GM23338 (cell line): ENCODE results near the gene RIMS1.

ENCODE experiments used
- CREB1 ChIP-seq: fragments of 250-450 bp; sonication (Bioruptor Pico); IDR thresholded peaks from 2 replicates; pipeline ENCODE4 v1.5.0; 2020; ENCODE audit warnings: low read depth, mild to moderate bottlenecking, moderate library complexity
- CTCF ChIP-seq, 2 experiments: fragments of 200-600 bp in 1 of 2; sonication (generic) in 1 of 2; conservative IDR thresholded peaks; 2 replicates each; pipeline versions ENCODE4 v1.5.1 to v1.6.1; 2016 to 2017; ENCODE audit warnings: antibody characterized with exemption in 2 of 2, low read depth in 2 of 2, mild to moderate bottlenecking in 2 of 2, moderate library complexity in 1 of 2
- ETS1 ChIP-seq: IDR thresholded peaks from 2 replicates; pipeline ENCODE4 v1.6.1; 2016; ENCODE audit warnings: antibody characterized with exemption
- EZH2 ChIP-seq: fragments of 200-600 bp; sonication (generic); IDR thresholded peaks from one replicate; pipeline ENCODE4 v1.8.0; 2017; ENCODE audit warnings: antibody characterized with exemption, mild to moderate bottlenecking, low read depth; ENCODE audit not compliant: unreplicated experiment
- EZH2phosphoT487 ChIP-seq: fragments of 200-600 bp; sonication (generic); IDR thresholded peaks from one replicate; pipeline ENCODE4 v1.8.1; 2018; ENCODE audit warnings: antibody characterized with exemption; ENCODE audit not compliant: unreplicated experiment
- JUNB ChIP-seq: IDR thresholded peaks from one replicate; pipeline ENCODE4 v1.6.1; 2016; ENCODE audit warnings: antibody characterized with exemption; ENCODE audit not compliant: unreplicated experiment
- POLR2AphosphoS5 ChIP-seq: IDR thresholded peaks from 2 replicates; pipeline ENCODE4 v1.6.1; 2016; ENCODE audit warnings: antibody characterized with exemption, low read depth
- REST ChIP-seq: IDR thresholded peaks from one replicate; pipeline ENCODE4 v1.6.1; 2018; ENCODE audit warnings: antibody characterized with exemption; ENCODE audit not compliant: unreplicated experiment
- ZNF114 ChIP-seq: fragments of 250-450 bp; sonication (Bioruptor Pico); IDR thresholded peaks from 2 replicates; pipeline ENCODE4 v1.5.0; 2020; ENCODE audit warnings: mild to moderate bottlenecking, moderate library complexity
- TF ChIP-seq, protein P1 (sequence below): fragments of 250-450 bp; sonication (Bioruptor Pico); IDR thresholded peaks from 2 replicates; pipeline ENCODE4 v1.5.0; 2020; ENCODE audit warnings: mild to moderate bottlenecking, moderate library complexity

DNA sequence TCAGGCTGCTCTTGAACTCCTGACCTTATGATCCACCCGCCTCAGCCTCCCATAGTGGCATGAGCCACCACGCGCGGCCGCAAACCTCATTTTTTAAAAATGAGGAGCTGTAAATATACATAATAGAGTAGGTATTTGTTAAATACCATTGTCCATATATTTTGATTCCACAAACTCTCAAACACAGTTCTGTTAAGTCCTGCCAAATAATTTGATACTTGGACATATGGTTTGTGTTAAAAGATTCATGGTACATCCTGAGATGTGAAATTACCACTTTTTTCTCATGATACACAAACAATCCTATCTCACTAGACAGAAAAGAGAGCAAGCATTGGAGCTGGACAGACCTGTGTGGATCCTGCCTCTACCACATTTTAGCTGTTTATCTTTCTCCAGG, 401.5 kb downstream of the RIMS1 start:
- no peak for TF ChIP-seq CTCF (conservative IDR thresholded peaks at IDR 0.05; ENCODE audit: low read depth in 2 of 2)
- TF ChIP-seq POLR2AphosphoS5, result no peak
- TF ChIP-seq JUNB, result no peak
- no peak for TF ChIP-seq CREB1 (CRISPR knock-in tag)
- TF ChIP-seq EZH2phosphoT487, result no peak
- no peak for TF ChIP-seq ETS1
- TF ChIP-seq ZNF114 (CRISPR knock-in tag), result no peak
- TF ChIP-seq EZH2, result no peak
- TF ChIP-seq, protein P1, sequence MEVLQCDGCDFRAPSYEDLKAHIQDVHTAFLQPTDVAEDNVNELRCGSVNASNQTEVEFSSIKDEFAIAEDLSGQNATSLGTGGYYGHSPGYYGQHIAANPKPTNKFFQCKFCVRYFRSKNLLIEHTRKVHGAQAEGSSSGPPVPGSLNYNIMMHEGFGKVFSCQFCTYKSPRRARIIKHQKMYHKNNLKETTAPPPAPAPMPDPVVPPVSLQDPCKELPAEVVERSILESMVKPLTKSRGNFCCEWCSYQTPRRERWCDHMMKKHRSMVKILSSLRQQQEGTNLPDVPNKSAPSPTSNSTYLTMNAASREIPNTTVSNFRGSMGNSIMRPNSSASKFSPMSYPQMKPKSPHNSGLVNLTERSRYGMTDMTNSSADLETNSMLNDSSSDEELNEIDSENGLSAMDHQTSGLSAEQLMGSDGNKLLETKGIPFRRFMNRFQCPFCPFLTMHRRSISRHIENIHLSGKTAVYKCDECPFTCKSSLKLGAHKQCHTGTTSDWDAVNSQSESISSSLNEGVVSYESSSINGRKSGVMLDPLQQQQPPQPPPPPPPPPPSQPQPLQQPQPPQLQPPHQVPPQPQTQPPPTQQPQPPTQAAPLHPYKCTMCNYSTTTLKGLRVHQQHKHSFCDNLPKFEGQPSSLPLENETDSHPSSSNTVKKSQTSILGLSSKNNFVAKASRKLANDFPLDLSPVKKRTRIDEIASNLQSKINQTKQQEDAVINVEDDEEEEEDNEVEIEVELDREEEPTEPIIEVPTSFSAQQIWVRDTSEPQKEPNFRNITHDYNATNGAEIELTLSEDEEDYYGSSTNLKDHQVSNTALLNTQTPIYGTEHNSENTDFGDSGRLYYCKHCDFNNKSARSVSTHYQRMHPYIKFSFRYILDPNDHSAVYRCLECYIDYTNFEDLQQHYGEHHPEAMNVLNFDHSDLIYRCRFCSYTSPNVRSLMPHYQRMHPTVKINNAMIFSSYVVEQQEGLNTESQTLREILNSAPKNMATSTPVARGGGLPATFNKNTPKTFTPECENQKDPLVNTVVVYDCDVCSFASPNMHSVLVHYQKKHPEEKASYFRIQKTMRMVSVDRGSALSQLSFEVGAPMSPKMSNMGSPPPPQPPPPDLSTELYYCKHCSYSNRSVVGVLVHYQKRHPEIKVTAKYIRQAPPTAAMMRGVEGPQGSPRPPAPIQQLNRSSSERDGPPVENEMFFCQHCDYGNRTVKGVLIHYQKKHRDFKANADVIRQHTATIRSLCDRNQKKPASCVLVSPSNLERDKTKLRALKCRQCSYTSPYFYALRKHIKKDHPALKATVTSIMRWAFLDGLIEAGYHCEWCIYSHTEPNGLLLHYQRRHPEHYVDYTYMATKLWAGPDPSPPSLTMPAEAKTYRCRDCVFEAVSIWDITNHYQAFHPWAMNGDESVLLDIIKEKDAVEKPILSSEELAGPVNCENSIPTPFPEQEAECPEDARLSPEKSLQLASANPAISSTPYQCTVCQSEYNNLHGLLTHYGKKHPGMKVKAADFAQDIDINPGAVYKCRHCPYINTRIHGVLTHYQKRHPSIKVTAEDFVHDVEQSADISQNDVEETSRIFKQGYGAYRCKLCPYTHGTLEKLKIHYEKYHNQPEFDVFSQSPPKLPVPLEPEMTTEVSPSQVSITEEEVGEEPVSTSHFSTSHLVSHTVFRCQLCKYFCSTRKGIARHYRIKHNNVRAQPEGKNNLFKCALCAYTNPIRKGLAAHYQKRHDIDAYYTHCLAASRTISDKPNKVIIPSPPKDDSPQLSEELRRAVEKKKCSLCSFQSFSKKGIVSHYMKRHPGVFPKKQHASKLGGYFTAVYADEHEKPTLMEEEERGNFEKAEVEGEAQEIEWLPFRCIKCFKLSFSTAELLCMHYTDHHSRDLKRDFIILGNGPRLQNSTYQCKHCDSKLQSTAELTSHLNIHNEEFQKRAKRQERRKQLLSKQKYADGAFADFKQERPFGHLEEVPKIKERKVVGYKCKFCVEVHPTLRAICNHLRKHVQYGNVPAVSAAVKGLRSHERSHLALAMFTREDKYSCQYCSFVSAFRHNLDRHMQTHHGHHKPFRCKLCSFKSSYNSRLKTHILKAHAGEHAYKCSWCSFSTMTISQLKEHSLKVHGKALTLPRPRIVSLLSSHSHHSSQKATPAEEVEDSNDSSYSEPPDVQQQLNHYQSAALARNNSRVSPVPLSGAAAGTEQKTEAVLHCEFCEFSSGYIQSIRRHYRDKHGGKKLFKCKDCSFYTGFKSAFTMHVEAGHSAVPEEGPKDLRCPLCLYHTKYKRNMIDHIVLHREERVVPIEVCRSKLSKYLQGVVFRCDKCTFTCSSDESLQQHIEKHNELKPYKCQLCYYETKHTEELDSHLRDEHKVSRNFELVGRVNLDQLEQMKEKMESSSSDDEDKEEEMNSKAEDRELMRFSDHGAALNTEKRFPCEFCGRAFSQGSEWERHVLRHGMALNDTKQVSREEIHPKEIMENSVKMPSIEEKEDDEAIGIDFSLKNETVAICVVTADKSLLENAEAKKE (CRISPR knock-in tag), result no peak
- TF ChIP-seq REST, result no peak
